PC-9 (cell line): ENCODE measurements around the gene UGT1A7.

Source experiments
- EZH2 ChIP-seq: fragments of 200-600 bp; sonication (generic); IDR thresholded peaks from 2 replicates; pipeline ENCODE4 v1.8.0; 2017; ENCODE audit warnings: antibody characterized with exemption, low read depth
- TF ChIP-seq, protein P1 (sequence below): fragments of 200-600 bp; sonication (generic); conservative IDR thresholded peaks from 2 replicates; pipeline ENCODE4 v1.6.1; 2017; ENCODE audit warnings: mixed run types, antibody characterized with exemption, mild to moderate bottlenecking, moderate library complexity

DNA sequence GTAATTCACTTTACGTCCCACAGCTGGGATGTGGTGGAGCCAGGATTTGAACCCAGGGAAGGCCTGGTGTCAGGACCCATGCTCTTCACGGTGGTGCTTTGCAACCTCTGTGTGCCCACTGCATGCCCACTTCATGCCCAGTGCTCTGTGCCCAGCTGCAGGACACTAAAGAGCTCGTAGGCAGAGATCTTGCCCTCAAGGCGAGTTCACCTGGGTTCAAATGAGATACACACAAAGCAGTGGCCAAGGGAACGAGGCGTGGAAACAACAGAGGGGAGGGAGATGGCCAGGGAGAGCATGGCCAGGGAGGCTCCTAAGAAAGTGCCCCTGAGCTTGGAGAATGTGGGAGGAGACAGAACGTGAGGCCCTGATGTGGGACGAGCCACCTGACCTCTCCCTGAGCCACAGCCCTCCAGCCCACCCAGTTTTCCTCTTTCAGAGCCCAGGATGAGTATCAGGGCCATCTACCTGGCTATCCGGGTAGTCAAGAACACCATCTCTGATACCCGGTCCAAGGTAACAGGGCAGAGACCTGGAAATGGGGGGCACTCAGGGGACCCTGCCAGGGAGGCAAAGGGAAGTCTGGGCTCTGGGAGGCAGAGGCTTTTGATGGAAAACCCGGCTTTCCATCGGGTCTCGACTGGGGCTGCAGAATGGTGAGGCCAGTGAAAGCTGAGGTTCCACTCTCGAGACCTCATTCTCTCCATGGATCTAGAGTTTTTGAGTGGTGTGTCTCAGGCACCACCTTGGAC, 116.8 kb downstream of the UGT1A7 start:
- TF ChIP-seq, protein P1, sequence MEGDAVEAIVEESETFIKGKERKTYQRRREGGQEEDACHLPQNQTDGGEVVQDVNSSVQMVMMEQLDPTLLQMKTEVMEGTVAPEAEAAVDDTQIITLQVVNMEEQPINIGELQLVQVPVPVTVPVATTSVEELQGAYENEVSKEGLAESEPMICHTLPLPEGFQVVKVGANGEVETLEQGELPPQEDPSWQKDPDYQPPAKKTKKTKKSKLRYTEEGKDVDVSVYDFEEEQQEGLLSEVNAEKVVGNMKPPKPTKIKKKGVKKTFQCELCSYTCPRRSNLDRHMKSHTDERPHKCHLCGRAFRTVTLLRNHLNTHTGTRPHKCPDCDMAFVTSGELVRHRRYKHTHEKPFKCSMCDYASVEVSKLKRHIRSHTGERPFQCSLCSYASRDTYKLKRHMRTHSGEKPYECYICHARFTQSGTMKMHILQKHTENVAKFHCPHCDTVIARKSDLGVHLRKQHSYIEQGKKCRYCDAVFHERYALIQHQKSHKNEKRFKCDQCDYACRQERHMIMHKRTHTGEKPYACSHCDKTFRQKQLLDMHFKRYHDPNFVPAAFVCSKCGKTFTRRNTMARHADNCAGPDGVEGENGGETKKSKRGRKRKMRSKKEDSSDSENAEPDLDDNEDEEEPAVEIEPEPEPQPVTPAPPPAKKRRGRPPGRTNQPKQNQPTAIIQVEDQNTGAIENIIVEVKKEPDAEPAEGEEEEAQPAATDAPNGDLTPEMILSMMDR: no peak
- TF ChIP-seq EZH2: no peak
